Uterus (tissue), 2 donors: ENCODE results near the gene ENGASE.

Experiments used
- POLR2A ChIP-seq, 2 donors: fragments of 450-650 bp; IDR thresholded peaks; one replicate each; pipeline ENCODE4 v1.6.1; 2016; ENCODE audit warnings: antibody characterized with exemption in 2 of 2, mild to moderate bottlenecking in 1 of 2, moderate library complexity in 1 of 2
- TF ChIP-seq, protein P1 (sequence below), 4 experiments: fragments of 200-600 bp in 2 of 4; fragments of 450-650 bp in 2 of 4; sonication (generic) in 2 of 4; IDR thresholded peaks; one replicate each; pipeline ENCODE4 v1.5.1; 2016 to 2019; ENCODE audit warnings: antibody characterized with exemption in 4 of 4, mild to moderate bottlenecking in 2 of 4, moderate library complexity in 1 of 4

DNA sequence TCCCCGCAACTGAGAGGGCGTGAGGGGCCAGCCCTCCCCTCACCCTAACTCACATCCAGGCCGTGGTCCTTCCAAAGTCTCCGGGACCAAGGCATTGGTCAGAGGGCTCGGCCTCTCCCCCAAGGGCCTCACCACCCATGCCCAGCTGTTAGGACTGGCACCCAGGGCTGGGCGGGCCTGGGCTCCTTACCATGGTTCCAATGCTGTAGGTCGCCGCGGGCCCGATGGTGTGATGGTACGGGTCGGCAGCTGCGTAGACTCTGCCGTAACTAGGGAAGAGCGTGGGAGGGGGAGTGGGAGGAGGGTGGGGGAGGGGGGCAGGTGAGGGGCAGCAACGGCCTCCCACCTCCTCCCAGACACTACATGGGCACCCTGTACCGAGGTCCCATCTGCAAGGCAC, 19.6 kb downstream of the ENGASE start:
- no peak for TF ChIP-seq POLR2A (IDR thresholded peaks at IDR 0.05)
- TF ChIP-seq, protein P1, sequence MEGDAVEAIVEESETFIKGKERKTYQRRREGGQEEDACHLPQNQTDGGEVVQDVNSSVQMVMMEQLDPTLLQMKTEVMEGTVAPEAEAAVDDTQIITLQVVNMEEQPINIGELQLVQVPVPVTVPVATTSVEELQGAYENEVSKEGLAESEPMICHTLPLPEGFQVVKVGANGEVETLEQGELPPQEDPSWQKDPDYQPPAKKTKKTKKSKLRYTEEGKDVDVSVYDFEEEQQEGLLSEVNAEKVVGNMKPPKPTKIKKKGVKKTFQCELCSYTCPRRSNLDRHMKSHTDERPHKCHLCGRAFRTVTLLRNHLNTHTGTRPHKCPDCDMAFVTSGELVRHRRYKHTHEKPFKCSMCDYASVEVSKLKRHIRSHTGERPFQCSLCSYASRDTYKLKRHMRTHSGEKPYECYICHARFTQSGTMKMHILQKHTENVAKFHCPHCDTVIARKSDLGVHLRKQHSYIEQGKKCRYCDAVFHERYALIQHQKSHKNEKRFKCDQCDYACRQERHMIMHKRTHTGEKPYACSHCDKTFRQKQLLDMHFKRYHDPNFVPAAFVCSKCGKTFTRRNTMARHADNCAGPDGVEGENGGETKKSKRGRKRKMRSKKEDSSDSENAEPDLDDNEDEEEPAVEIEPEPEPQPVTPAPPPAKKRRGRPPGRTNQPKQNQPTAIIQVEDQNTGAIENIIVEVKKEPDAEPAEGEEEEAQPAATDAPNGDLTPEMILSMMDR (IDR thresholded peaks at IDR 0.05) = no peak
